Panc1 (cell line): Measurements from ENCODE around the gene SNRNP70. TPM values are rescaled to one million over a fixed set of nuclear protein-coding genes. Genes with fewer than 3 reads are reported as not detected.

ENCODE experiments used
- ATAC-seq: fragments of 200-7000 bp; cut with Tn5 transposase; 2 replicates; pipeline ENCODE4 v1.9.1; 2020; ENCODE audit warnings: mild to moderate bottlenecking, moderate library complexity
- BruUV-seq: library from RNA; stranded (reverse); fragments of 400-500 nt; replicated peaks from 2 replicates; lab custom pipeline; 2021; lab: Mats Ljungman, UMichigan
- CTCF ChIA-PET: fragments of 300-600 bp; sonication (Branson Sonifier 250); formaldehyde crosslinking; loops from one replicate; lab custom pipeline; 2022; ENCODE audit warnings: antibody characterized with exemption; lab: Charles Lee
- POLR2A ChIA-PET: fragments of 300-600 bp; sonication (Branson Sonifier 250); formaldehyde crosslinking; loops from one replicate; lab custom pipeline; 2022; ENCODE audit warnings: antibody characterized with exemption; lab: Charles Lee
- DNase-seq: peaks from one replicate; pipeline ENCODE4 v3.0.0-alpha.2; 2010; ENCODE audit warnings: low read depth, low spot score
- H3K27ac ChIP-seq: 2 replicates; pipeline ENCODE4 v1.5.1; 2011; ENCODE audit warnings: mild to moderate bottlenecking, low read length, inconsistent platforms
- H3K27me3 ChIP-seq: fragments of 200-500 bp; sonication (Bioruptor generic); 2 replicates; pipeline ENCODE4 v1.6.0; 2014; ENCODE audit warnings: low read length, inconsistent platforms; ENCODE audit not compliant: control insufficient read depth, insufficient read depth
- H3K36me3 ChIP-seq: fragments of 200-500 bp; sonication (Bioruptor generic); 2 replicates; pipeline ENCODE4 v1.5.1; 2014; ENCODE audit warnings: inconsistent platforms, mild to moderate bottlenecking, low read length, moderate library complexity; ENCODE audit not compliant: control insufficient read depth, insufficient read depth
- H3K4me1 ChIP-seq: 2 replicates; pipeline ENCODE4 v1.5.1; 2011; ENCODE audit warnings: inconsistent platforms, mild to moderate bottlenecking, low read length, moderate library complexity; ENCODE audit not compliant: control insufficient read depth, insufficient read depth
- H3K4me3 ChIP-seq, 2 experiments: 2 replicates each; pipeline ENCODE4 v1.5.1; 2011 to 2012; ENCODE audit warnings: low read depth in 2 of 2, low read length in 2 of 2, mild to moderate bottlenecking in 2 of 2, inconsistent platforms in 1 of 2, moderate library complexity in 1 of 2
- H3K9me3 ChIP-seq: fragments of 200-500 bp; sonication (Bioruptor generic); 2 replicates; pipeline ENCODE4 v1.5.1; 2014; ENCODE audit warnings: low read depth, mild to moderate bottlenecking, inconsistent platforms, low read length, moderate library complexity; ENCODE audit not compliant: control insufficient read depth, insufficient read depth
- CTCF ChIP-seq: fragments of 450-650 bp; IDR thresholded peaks from 2 replicates; pipeline ENCODE4 v1.5.1; 2017; ENCODE audit warnings: mild to moderate bottlenecking
- POLR2AphosphoS5 ChIP-seq: IDR thresholded peaks from 2 replicates; pipeline ENCODE4 v1.6.1; 2012; ENCODE audit warnings: mild to moderate bottlenecking, low read depth, low read length, moderate library complexity
- REST ChIP-seq, 2 experiments: IDR thresholded peaks; 2 replicates each; pipeline ENCODE4 v1.6.1; 2011 to 2012; ENCODE audit warnings: low read depth in 2 of 2, control low read depth in 1 of 2, low read length in 1 of 2, mild to moderate bottlenecking in 1 of 2, moderate library complexity in 1 of 2; ENCODE audit not compliant: insufficient read depth in 1 of 2
- SIN3A ChIP-seq: IDR thresholded peaks from 2 replicates; pipeline ENCODE4 v1.6.1; 2012; ENCODE audit warnings: low read depth, mild to moderate bottlenecking, low read length, moderate library complexity, borderline replicate concordance; ENCODE audit not compliant: insufficient read depth
- TCF7L2 ChIP-seq: IDR thresholded peaks from 2 replicates; pipeline ENCODE4 v1.6.1; 2011; ENCODE audit warnings: mild to moderate bottlenecking, low read depth, low read length, inconsistent platforms
- in situ Hi-C: cut with HindIII; loops from 2 replicates; pipeline ENCODE4 v1.10.0; 2016; ENCODE audit warnings: low sequenced_read_pairs, low pct_unique_long_range_greater_than_20kb
- intact Hi-C: fragments of 100-400 bp; cut with micrococcal nuclease; formaldehyde crosslinking; loops from one replicate; pipeline ENCODE4 v1.10.0; 2022; ENCODE audit not compliant: unreplicated experiment
- total RNA-seq: library from RNA; stranded (reverse); gene quantifications from one replicate; pipeline ENCODE4 v1.2.1, GENCODE V29; 2021; ENCODE audit not compliant: unreplicated experiment

Gene SNRNP70
- total RNA-seq, 1 experiment from 2014 or later = 180 TPM

GRCh38 chr19:49080392-49080791, 4.9 kb upstream of the SNRNP70 start:
- TF ChIP-seq CTCF (no peak), POLR2AphosphoS5 (no peak), REST (IDR thresholded peaks at IDR 0.05; ENCODE audit: insufficient read depth in 1 of 2, low read depth in 2 of 2, low read length in 1 of 2) (no peak), TCF7L2 (no peak), SIN3A (no peak)
- ATAC-seq (no peak), DNase-seq (no peak)
- no peaks in the 10 kb centered on the region for H3K4me1 ChIP-seq
- intact Hi-C loops (no loop called here), in situ Hi-C loops (no loop called here)
- POLR2A ChIA-PET = no interaction called here
- H3K27me3 ChIP-seq = no peaks in the 10 kb centered on the region
- H3K36me3 ChIP-seq = no peaks in the 10 kb centered on the region; the same call in 1 of the 2 replicates
- H3K4me3 ChIP-seq = no peak overlapping the region
- H3K9me3 ChIP-seq = no peaks in the 10 kb centered on the region
- H3K27ac ChIP-seq = no peak overlapping the region
- CTCF ChIA-PET = no interaction called here
- BruUV-seq = no TSS peak

GRCh38 chr19:49081273-49081672, 4.0 kb upstream of the SNRNP70 start:
- POLR2A ChIA-PET = no interaction called here
- no peak overlapping the region for H3K4me3 ChIP-seq
- H3K36me3 ChIP-seq = peaks cover 7% of the 10 kb centered on the region
- TF ChIP-seq POLR2AphosphoS5 = no peak
- TF ChIP-seq REST (IDR thresholded peaks at IDR 0.05; ENCODE audit: insufficient read depth in 1 of 2, low read depth in 2 of 2, low read length in 1 of 2) = no peak
- TF ChIP-seq SIN3A = no peak
- no peak for TF ChIP-seq TCF7L2
- TF ChIP-seq CTCF = no peak
- DNase-seq = no peak
- H3K27me3 ChIP-seq = no peaks in the 10 kb centered on the region
- no peaks in the 10 kb centered on the region for H3K9me3 ChIP-seq
- in situ Hi-C loops = no loop called here
- no peak overlapping the region for H3K27ac ChIP-seq
- H3K4me1 ChIP-seq = no peaks in the 10 kb centered on the region
- no peak for ATAC-seq
- intact Hi-C loops = no loop called here
- CTCF ChIA-PET = no interaction called here
- BruUV-seq = no TSS peak
